ENCODE results near the gene PLXNA4. TPM values are rescaled to one million over a fixed set of nuclear protein-coding genes. Genes with fewer than 3 reads are reported as not detected.

The PLXNA4 gene
- total and polyA plus RNA-seq, 9 of the 15 experiments (the other 6 are each of a cell fraction or from before 2014, with no cell fraction given), result under 0.01 to 0.09 TPM; not detected in 7

DNA sequence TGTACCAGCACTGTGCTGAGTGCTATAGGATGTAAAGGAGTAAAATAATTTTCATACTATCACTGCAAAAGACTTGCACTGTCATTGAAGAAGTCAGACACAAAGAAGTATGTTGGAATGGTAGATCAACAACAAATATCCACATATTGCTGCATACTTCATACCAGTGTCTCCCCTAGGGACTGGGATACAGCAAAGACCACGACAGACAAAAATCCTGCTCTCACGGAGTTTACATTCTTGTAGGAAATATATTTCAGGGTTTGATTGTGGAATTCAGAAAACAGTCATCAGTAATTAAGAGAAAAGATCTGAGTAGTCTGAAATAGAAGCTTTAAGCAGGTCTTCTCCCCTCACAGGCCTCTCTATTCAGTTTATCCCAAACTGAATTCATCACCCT is 49.4 kb upstream of the PLXNA4 start (continued):
- TF ChIP-seq ZBTB7A (IDR thresholded peaks at IDR 0.05; ENCODE audit: borderline replicate concordance, control insufficient read depth, low read depth, low read length) (no peak), PML (IDR thresholded peaks at IDR 0.05; ENCODE audit: low read length) (no peak)

- no peaks in the 10 kb centered on the region for H3K79me2 ChIP-seq (ENCODE audit: control insufficient read depth, insufficient read depth, low read length)
- no peaks in the 10 kb centered on the region for H3K9me1 ChIP-seq (ENCODE audit: control insufficient read depth, insufficient read depth, low read length)
- ChIA-PET POLR2A (interaction anchor here (0.6 kb wide), 1 partner anchor 128 kb away, joined by 3 read pairs; no protein-coding TSS in a partner anchor), CTCF (ENCODE audit: low intra/inter-chr PET ratio) (interaction anchor here (0.6 kb wide), 1 partner anchor 1491 kb away, joined by 3 read pairs; no protein-coding TSS in a partner anchor)
- WGBS (ENCODE audit: insufficient coverage, low coverage, missing lambda C conversion rate), result 0% methylated on average over 4 of the region's 4 CpGs
- no peak overlapping the region for H3K9ac ChIP-seq (ENCODE audit: insufficient read depth in 1 of 2, low read depth in 2 of 2, low read length in 2 of 2)
- no peaks in the 10 kb centered on the region; the same call in 1 of the 2 replicates for H4K20me1 ChIP-seq (replicated peaks; ENCODE audit: control insufficient read depth, insufficient read depth, low read length)
- DNase-seq (ENCODE audit: extremely low read depth in 1 of 4, low spot score in 3 of 4) (no peak), FAIRE-seq (no peak), ATAC-seq (no peak)
- intact Hi-C loops (cut with micrococcal nuclease), result no loop called here
- no peaks in the 10 kb centered on the region for H3K36me3 ChIP-seq (ENCODE audit: control insufficient read depth, insufficient read depth, low read length)
- no peak overlapping the region for H3K4me2 ChIP-seq (ENCODE audit: insufficient read depth, low read length)
- H3K27me3 ChIP-seq (ENCODE audit: control insufficient read depth in 2 of 2, insufficient read depth in 2 of 2, low read length in 2 of 2), result peaks cover 16 to 17% of the 10 kb centered on the region in 2 experiments; a peak in 3 of 5 replicates
- no peak overlapping the region for H2AFZ ChIP-seq (ENCODE audit: low read depth, low read length)
- TF ChIP-seq GTF2A2 (tag; IDR thresholded peaks at IDR 0.05), result no peak
- TF ChIP-seq POLR3G (IDR thresholded peaks at IDR 0.05; ENCODE audit: extremely low read depth, insufficient read length, insufficient replicate concordance), result no peak
- no peak for TF ChIP-seq KHSRP (IDR thresholded peaks at IDR 0.05)
- TF ChIP-seq POLR3A (IDR thresholded peaks at IDR 0.05; ENCODE audit: borderline replicate concordance, extremely low read depth, insufficient read depth, insufficient read length), result no peak
- TF ChIP-seq PTRF (tag; IDR thresholded peaks at IDR 0.05), result no peak
- TF ChIP-seq SMAD1 (IDR thresholded peaks at IDR 0.05; ENCODE audit: low read depth, low read length, partially characterized antibody), result no peak
- no peak for TF ChIP-seq CC2D1A (IDR thresholded peaks at IDR 0.05)
- no peak for TF ChIP-seq NFIX (CRISPR knock-in tag; IDR thresholded peaks at IDR 0.05; ENCODE audit: low read depth)
- TF ChIP-seq ZNF239 (CRISPR knock-in tag; IDR thresholded peaks at IDR 0.05), result no peak
- TF ChIP-seq E2F3 (CRISPR knock-in tag; IDR thresholded peaks at IDR 0.05), result no peak
- no peak for TF ChIP-seq IFI16 (CRISPR knock-in tag; IDR thresholded peaks at IDR 0.05)
- no peak for TF ChIP-seq ZKSCAN3 (CRISPR knock-in tag; IDR thresholded peaks at IDR 0.05)
- no peak for TF ChIP-seq BDP1 (IDR thresholded peaks at IDR 0.05; ENCODE audit: insufficient read depth, insufficient read length)
- no peak for TF ChIP-seq ZNF584 (CRISPR knock-in tag; IDR thresholded peaks at IDR 0.05; ENCODE audit: low read depth)
- no peak for TF ChIP-seq PPARD (CRISPR knock-in tag; IDR thresholded peaks at IDR 0.05)
- no peak for TF ChIP-seq CLOCK (CRISPR knock-in tag; IDR thresholded peaks at IDR 0.05; ENCODE audit: borderline replicate concordance)
- TF ChIP-seq ZNF707 (CRISPR knock-in tag; conservative IDR thresholded peaks at IDR 0.05), result no peak
- no peak for TF ChIP-seq NCOA6 (IDR thresholded peaks at IDR 0.05)
- in situ Hi-C loops (cut with MboI), result no loop called here
- BruUV-seq (replicated peaks), result no TSS peak
- no peak overlapping the region for H3K27ac ChIP-seq (ENCODE audit: extremely low read depth, low read depth, low read length)
- H3K4me3 ChIP-seq, result no peak overlapping the region
- no peaks in the 10 kb centered on the region for H3K9me3 ChIP-seq (replicated peaks; ENCODE audit: control insufficient read depth, insufficient read depth, low read depth, low read length)
- H3K4me1 ChIP-seq (replicated peaks in 1 of 2; ENCODE audit: control insufficient read depth in 2 of 2, insufficient read depth in 2 of 2, low read length in 2 of 2), result no peaks in the 10 kb centered on the region
Measured at GRCh38 chr7:132622081-132622480, 45.8 kb upstream of the PLXNA4 start.
